PC-9 (cell line): Measurements from ENCODE around the gene ESPNL. TPM values are rescaled to one million over a fixed set of nuclear protein-coding genes. Genes with fewer than 3 reads are reported as not detected.

ENCODE experiments used
- BruUV-seq: library from RNA; stranded (reverse); fragments of 400-500 nt; replicated peaks from 2 replicates; lab custom pipeline; 2021; lab: Mats Ljungman, UMichigan
- CTCF ChIA-PET: fragments of 300-600 bp; sonication (Branson Sonifier 250); formaldehyde crosslinking; loops from one replicate; lab custom pipeline; 2022; ENCODE audit warnings: antibody characterized with exemption; lab: Charles Lee
- POLR2A ChIA-PET: fragments of 300-600 bp; sonication (Branson Sonifier 250); formaldehyde crosslinking; loops from one replicate; lab custom pipeline; 2022; ENCODE audit warnings: antibody characterized with exemption; ENCODE audit not compliant: unreplicated experiment; lab: Charles Lee
- DNase-seq, 2 experiments: peaks; one replicate each; pipeline versions ENCODE4 v3.0.0 to v3.0.0-alpha.2; 2015 to 2022; ENCODE audit warnings: mixed read lengths in 1 of 2
- H2AFZ ChIP-seq: fragments of 200-600 bp; sonication (generic); 2 replicates; pipeline ENCODE4 v1.8.1; 2017; ENCODE audit warnings: antibody characterized with exemption
- H3F3A ChIP-seq: fragments of 200-600 bp; sonication (generic); 2 replicates; pipeline ENCODE4 v1.8.1; 2017; ENCODE audit warnings: antibody characterized with exemption, mild to moderate bottlenecking, low read depth; ENCODE audit not compliant: insufficient read depth
- H3K27ac ChIP-seq: fragments of 200-600 bp; sonication (generic); 2 replicates; pipeline ENCODE4 v1.6.1; 2016; ENCODE audit warnings: mixed run types
- H3K27me3 ChIP-seq: fragments of 200-600 bp; sonication (generic); 2 replicates; pipeline ENCODE4 v1.6.1; 2016; ENCODE audit warnings: low read depth, mixed run types; ENCODE audit not compliant: insufficient read depth
- H3K36me3 ChIP-seq: fragments of 200-600 bp; sonication (generic); 2 replicates; pipeline ENCODE4 v1.6.1; 2016; ENCODE audit warnings: low read depth, mixed run types
- H3K4me1 ChIP-seq: fragments of 200-600 bp; sonication (generic); replicated peaks from 2 replicates; pipeline ENCODE4 v1.6.1; 2016; ENCODE audit warnings: mixed run types; ENCODE audit not compliant: insufficient read depth
- H3K4me2 ChIP-seq: fragments of 200-600 bp; sonication (generic); 2 replicates; pipeline ENCODE4 v1.6.1; 2017; ENCODE audit warnings: mixed run types
- H3K4me3 ChIP-seq: fragments of 200-600 bp; sonication (generic); 2 replicates; pipeline ENCODE4 v1.6.1; 2016; ENCODE audit warnings: mixed run types
- H3K79me2 ChIP-seq: fragments of 200-600 bp; sonication (generic); 2 replicates; pipeline ENCODE4 v1.6.1; 2017; ENCODE audit warnings: low read depth, mixed run types
- H3K9me2 ChIP-seq: fragments of 200-600 bp; sonication (generic); 2 replicates; pipeline ENCODE4 v1.8.1; 2017; ENCODE audit warnings: mild to moderate bottlenecking; ENCODE audit not compliant: insufficient read depth
- H3K9me3 ChIP-seq: fragments of 200-600 bp; sonication (generic); 2 replicates; pipeline ENCODE4 v1.8.1; 2016; ENCODE audit warnings: low read depth; ENCODE audit not compliant: insufficient read depth
- H4K20me1 ChIP-seq: fragments of 200-600 bp; sonication (generic); 2 replicates; pipeline ENCODE4 v1.8.1; 2017; ENCODE audit not compliant: insufficient read depth
- EZH2 ChIP-seq: fragments of 200-600 bp; sonication (generic); IDR thresholded peaks from 2 replicates; pipeline ENCODE4 v1.8.0; 2017; ENCODE audit warnings: antibody characterized with exemption, low read depth
- intact Hi-C: fragments of 100-400 bp; cut with micrococcal nuclease; formaldehyde crosslinking; loops from one replicate; pipeline ENCODE4 v1.10.0; 2022; ENCODE audit not compliant: unreplicated experiment
- total RNA-seq: library from RNA; stranded (reverse); gene quantifications from 2 replicates; pipeline ENCODE4 v1.2.3, GENCODE V29; 2021
- TF ChIP-seq, protein P1 (sequence below): fragments of 200-600 bp; sonication (generic); conservative IDR thresholded peaks from 2 replicates; pipeline ENCODE4 v1.6.1; 2017; ENCODE audit warnings: mixed run types, antibody characterized with exemption, mild to moderate bottlenecking, moderate library complexity

Gene ESPNL
- total RNA-seq, 1 experiment from 2014 or later: 1.1 TPM

DNA sequence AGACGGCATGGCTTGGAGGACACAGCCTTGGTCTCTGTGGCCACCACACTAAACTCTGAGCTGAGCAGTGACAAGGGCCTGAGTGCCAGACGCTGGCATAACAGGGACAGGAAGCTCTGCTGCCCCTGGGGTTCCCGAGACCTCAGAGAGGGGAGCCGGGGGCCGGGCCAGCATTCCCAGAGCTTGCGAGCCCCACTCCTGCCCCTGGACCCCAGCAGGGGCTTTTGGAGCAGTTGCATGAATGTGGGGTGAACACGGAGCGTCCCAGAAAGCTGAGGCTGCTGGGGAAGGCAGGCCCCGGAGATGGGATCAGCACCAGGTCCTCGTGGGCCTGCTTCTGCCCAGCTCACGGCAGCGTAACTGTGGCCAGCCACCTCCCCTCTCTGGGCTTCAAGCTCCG, 51.1 kb downstream of the ESPNL start:
- ChIA-PET POLR2A (interaction anchor here (0.6 kb wide), 1 partner anchor 137 kb away, joined by 5 read pairs; the partner anchor contains the start of gene PER2), CTCF (interaction anchor here (0.7 kb wide), 1 partner anchor 214 kb away, joined by 3 read pairs; no protein-coding TSS in a partner anchor)
- Histone ChIP-seq H3K36me3 (no peaks in the 10 kb centered on the region), H3K4me1 (peaks cover 3% of the 10 kb centered on the region; the same call in 1 of the 2 replicates), H3K79me2 (no peaks in the 10 kb centered on the region), H3F3A (peaks cover 4% of the 10 kb centered on the region; the same call in 1 of the 2 replicates), H3K9me2 (no peaks in the 10 kb centered on the region), H2AFZ (no peak overlapping the region), H3K27ac (no peak overlapping the region), H3K4me3 (no peak overlapping the region), H4K20me1 (no peaks in the 10 kb centered on the region), H3K9me3 (no peaks in the 10 kb centered on the region), H3K4me2 (no peak overlapping the region), H3K27me3 (no peaks in the 10 kb centered on the region)
- intact Hi-C loops: no loop called here
- DNase-seq: no peak
- no TSS peak for BruUV-seq
- TF ChIP-seq, protein P1, sequence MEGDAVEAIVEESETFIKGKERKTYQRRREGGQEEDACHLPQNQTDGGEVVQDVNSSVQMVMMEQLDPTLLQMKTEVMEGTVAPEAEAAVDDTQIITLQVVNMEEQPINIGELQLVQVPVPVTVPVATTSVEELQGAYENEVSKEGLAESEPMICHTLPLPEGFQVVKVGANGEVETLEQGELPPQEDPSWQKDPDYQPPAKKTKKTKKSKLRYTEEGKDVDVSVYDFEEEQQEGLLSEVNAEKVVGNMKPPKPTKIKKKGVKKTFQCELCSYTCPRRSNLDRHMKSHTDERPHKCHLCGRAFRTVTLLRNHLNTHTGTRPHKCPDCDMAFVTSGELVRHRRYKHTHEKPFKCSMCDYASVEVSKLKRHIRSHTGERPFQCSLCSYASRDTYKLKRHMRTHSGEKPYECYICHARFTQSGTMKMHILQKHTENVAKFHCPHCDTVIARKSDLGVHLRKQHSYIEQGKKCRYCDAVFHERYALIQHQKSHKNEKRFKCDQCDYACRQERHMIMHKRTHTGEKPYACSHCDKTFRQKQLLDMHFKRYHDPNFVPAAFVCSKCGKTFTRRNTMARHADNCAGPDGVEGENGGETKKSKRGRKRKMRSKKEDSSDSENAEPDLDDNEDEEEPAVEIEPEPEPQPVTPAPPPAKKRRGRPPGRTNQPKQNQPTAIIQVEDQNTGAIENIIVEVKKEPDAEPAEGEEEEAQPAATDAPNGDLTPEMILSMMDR: no peak
- TF ChIP-seq EZH2: no peak

DNA sequence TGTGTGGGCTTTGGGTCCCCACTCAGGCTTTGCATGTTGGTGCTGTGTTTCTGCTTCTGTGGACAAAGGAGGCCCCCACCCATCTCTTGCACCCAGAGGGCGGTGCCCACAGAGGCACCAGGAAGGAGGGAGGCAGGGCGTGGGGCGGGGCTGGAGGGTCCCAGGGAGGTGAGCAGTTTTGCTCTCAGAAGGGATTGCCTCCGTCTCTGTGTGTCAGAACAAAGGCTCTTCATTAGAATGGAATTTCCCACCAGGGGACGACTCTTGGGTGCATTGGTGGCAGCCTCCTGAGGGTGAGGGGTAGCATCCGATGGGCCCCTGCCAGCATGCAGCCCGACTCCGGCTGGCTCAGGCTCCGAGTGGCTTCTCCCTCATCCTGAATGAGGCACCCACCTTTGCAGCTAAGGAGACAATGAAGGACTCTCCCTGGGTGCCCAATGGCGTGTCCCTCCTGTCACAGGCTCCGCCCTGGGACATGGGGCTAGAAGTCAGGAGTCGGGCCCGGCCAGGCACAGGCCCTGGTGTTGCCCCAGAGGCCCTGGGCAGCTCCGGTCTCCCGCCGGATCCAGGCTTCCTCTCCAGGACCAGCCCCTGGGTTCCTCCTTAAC, 51.6 kb downstream of the ESPNL start:
- H3K4me1 ChIP-seq: no peaks in the 10 kb centered on the region
- H3K79me2 ChIP-seq: no peaks in the 10 kb centered on the region
- no peak overlapping the region for H3K4me3 ChIP-seq
- intact Hi-C loops: no loop called here
- TF ChIP-seq, protein P1: no peak
- peaks cover 4% of the 10 kb centered on the region; the same call in 1 of the 2 replicates for H3F3A ChIP-seq
- H3K27ac ChIP-seq: no peak overlapping the region
- no peaks in the 10 kb centered on the region for H3K9me3 ChIP-seq
- CTCF ChIA-PET: interaction anchor here (0.7 kb wide), 1 partner anchor 214 kb away, joined by 3 read pairs; no protein-coding TSS in a partner anchor
- no peaks in the 10 kb centered on the region for H3K9me2 ChIP-seq
- H4K20me1 ChIP-seq: no peaks in the 10 kb centered on the region
- no peaks in the 10 kb centered on the region for H3K36me3 ChIP-seq
- POLR2A ChIA-PET: no interaction called here
- H3K27me3 ChIP-seq: no peaks in the 10 kb centered on the region
- H3K4me2 ChIP-seq: no peak overlapping the region
- no TSS peak for BruUV-seq
- DNase-seq: no peak
- H2AFZ ChIP-seq: no peak overlapping the region

DNA sequence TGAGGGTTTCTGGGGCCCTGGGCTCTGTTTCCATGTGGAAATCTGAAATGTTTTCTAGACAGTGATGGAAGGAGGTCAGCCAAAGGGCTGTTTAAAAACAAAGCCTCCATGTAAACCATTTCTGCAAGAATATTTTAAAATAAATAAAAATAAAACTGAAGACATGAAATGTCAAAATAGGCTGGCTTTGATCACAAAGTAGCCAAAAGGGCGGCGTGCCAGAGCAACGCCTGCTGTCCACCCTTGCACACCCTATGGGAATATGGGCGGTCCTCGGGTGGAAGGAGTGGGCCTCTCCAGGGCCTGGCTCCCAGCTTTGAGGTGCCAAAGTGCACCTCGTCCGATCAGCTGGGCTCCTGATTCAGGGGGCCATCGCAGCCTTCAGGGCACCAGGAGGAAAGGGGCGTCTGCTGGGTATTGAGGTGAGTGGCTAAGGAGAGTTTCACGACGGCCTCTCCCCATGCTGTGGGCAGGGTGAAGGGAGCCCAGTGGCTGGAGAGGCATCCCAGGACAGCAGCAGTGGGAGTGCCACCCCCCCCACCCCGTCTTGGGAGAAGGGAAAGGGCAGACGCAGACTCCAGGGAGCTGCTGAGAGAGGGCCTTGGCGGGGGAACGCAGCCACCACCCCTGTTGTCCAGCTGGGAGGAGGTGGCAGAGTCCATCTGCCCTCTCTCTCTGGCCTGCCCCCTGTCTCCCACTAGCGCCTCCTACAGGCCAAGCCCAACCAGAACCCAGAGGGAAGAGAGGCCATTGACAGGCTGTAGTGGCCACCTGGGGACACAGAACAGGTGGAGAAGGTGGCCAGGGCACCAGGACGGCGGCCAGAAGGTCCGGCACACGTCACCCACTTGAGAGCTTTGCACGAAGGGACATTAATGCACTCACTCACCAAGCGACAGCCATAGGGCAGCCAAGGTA, 52.9 kb downstream of the ESPNL start:
- no peaks in the 10 kb centered on the region for H3K4me1 ChIP-seq
- CTCF ChIA-PET: interaction anchor here (0.6 kb wide), 1 partner anchor 636 kb away, joined by 3 read pairs; no protein-coding TSS in a partner anchor
- H3K36me3 ChIP-seq: no peaks in the 10 kb centered on the region
- no peaks in the 10 kb centered on the region; the same call in 1 of the 2 replicates for H3F3A ChIP-seq
- POLR2A ChIA-PET: no interaction called here
- no TSS peak for BruUV-seq
- H3K4me2 ChIP-seq: no peak overlapping the region
- no peak overlapping the region for H2AFZ ChIP-seq
- H3K27ac ChIP-seq: no peak overlapping the region
- intact Hi-C loops: no loop called here
- no peaks in the 10 kb centered on the region for H3K79me2 ChIP-seq
- no peaks in the 10 kb centered on the region for H3K9me3 ChIP-seq
- no peaks in the 10 kb centered on the region for H4K20me1 ChIP-seq
- DNase-seq: no peak
- no peaks in the 10 kb centered on the region for H3K9me2 ChIP-seq
- no peak for TF ChIP-seq EZH2
- TF ChIP-seq, protein P1: peak; percentile 46; the same call in 1 of the 2 replicates
- H3K27me3 ChIP-seq: no peaks in the 10 kb centered on the region
- H3K4me3 ChIP-seq: no peak overlapping the region
